A549 (cell line): Measurements from ENCODE around the gene DLX4.

Experiments
- CTCF ChIP-seq: fragments of >200 bp; sonication (Bioruptor Twin); formaldehyde crosslinking; IDR thresholded peaks from 3 replicates; pipeline ENCODE4 v1.5.1; 2016
- POLR2A ChIP-seq: IDR thresholded peaks from 2 replicates; pipeline ENCODE4 v1.6.1; 2012; ENCODE audit warnings: mild to moderate bottlenecking, low read length

- TF ChIP-seq CTCF (no peak), POLR2A (no peak)
These were observed 40.3 kb downstream of the DLX4 start for GRCh38 chr17:50009282-50009681.
